Raji (cell line): Measurements from ENCODE around the gene ELSPBP1.

Experiments
- POLR2A ChIP-seq: IDR thresholded peaks from 2 replicates; pipeline ENCODE4 v1.6.1; 2011; ENCODE audit warnings: low read depth, low read length, control low read depth; ENCODE audit not compliant: insufficient read depth

The ELSPBP1 gene

GRCh38 chr19:47994209-47994802 lies at the start of gene ELSPBP1:
ELSPBP1 (plus strand) TSS chr19:47994632; CDS start chr19:48008668, 14,036 bp downstream.
- TF ChIP-seq POLR2A: no peak

- TF ChIP-seq POLR2A: no peak
Observed at GRCh38 chr19:47973529-47973928, 20.9 kb upstream of the ELSPBP1 start.

- TF ChIP-seq POLR2A: no peak
Observed at GRCh38 chr19:47991191-47991808, 3.1 kb upstream of the ELSPBP1 start.

GRCh38 chr19:47992070-47992469 lies 2.4 kb upstream of the ELSPBP1 start, which contains the start of gene BSPH1:
BSPH1 (minus strand) TSS chr19:47992170; CDS start chr19:47992081, 89 bp downstream.
- no peak for TF ChIP-seq POLR2A

- TF ChIP-seq POLR2A: no peak
Observed at GRCh38 chr19:47996230-47996727, 1.8 kb downstream of the ELSPBP1 start.

GRCh38 chr19:47998800-47999199 lies 4.4 kb downstream of the ELSPBP1 start:
- TF ChIP-seq POLR2A: no peak

GRCh38 chr19:48000846-48001245 lies 6.4 kb downstream of the ELSPBP1 start:
- TF ChIP-seq POLR2A: no peak

GRCh38 chr19:48004236-48004635 lies 9.8 kb downstream of the ELSPBP1 start:
- TF ChIP-seq POLR2A: no peak

GRCh38 chr19:48006762-48007161 lies 12.3 kb downstream of the ELSPBP1 start:
- TF ChIP-seq POLR2A: no peak

GRCh38 chr19:48010932-48011758 lies 16.7 kb downstream of the ELSPBP1 start:
- TF ChIP-seq POLR2A: no peak

- no peak for TF ChIP-seq POLR2A
Observed at GRCh38 chr19:48020686-48021085, 26.3 kb downstream of the ELSPBP1 start.

- no peak for TF ChIP-seq POLR2A
Observed at GRCh38 chr19:48023011-48023410, 28.6 kb downstream of the ELSPBP1 start.

GRCh38 chr19:48023518-48023917 lies 29.1 kb downstream of the ELSPBP1 start:
- TF ChIP-seq POLR2A: no peak

- TF ChIP-seq POLR2A: no peak
Observed at GRCh38 chr19:48025480-48025879, 31.0 kb downstream of the ELSPBP1 start.

GRCh38 chr19:48029431-48029830 lies 35.0 kb downstream of the ELSPBP1 start:
- no peak for TF ChIP-seq POLR2A

- TF ChIP-seq POLR2A: no peak
Observed at GRCh38 chr19:48030073-48030472, 35.6 kb downstream of the ELSPBP1 start.
